Measurements from ENCODE around the gene SEZ6L.

DNA sequence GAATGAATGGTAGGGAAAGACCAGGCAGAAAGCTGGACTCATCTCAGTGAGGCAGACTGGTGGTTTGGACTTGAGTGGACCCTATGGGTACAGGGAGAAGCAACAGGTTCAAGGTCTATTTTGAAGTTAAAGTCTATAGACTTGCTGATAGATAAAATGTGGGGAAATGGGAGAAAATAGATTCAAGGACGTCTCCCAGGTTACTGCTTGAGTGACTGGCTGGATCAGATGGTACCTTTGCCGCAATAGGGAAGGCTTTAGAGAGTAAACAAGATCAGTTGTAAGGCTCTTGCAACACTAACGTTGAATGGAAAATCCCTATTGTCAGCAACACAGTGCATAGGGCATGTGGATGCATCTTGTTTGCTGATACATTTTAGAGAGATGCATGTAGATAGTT lies 27.4 kb downstream of the SEZ6L start:
- no peak for TF ChIP-seq CTCF (IDR thresholded peaks at IDR 0.05)
- no peak for TF ChIP-seq POLR2A (IDR thresholded peaks at IDR 0.05)
